Choroid plexus epithelial cell (primary cell): Measurements from ENCODE around the gene URB1.
A peak's percentile ranks its signal among the peaks of the same experiment; 100 is the strongest.

Experiments
- DNase-seq: peaks from one replicate; pipeline ENCODE4 v3.0.0-alpha.2; 2010; ENCODE audit warnings: low read depth
- H3K4me3 ChIP-seq: 2 replicates; pipeline ENCODE4 v1.5.1; 2011; ENCODE audit warnings: low read depth, mild to moderate bottlenecking, control low read depth, low read length, moderate library complexity
- TF ChIP-seq, protein P1 (sequence below): conservative IDR thresholded peaks from 2 replicates; pipeline ENCODE4 v1.5.1; 2011; ENCODE audit warnings: low read depth, mild to moderate bottlenecking, control low read depth, inconsistent platforms, low read length, moderate library complexity

The URB1 gene

DNA sequence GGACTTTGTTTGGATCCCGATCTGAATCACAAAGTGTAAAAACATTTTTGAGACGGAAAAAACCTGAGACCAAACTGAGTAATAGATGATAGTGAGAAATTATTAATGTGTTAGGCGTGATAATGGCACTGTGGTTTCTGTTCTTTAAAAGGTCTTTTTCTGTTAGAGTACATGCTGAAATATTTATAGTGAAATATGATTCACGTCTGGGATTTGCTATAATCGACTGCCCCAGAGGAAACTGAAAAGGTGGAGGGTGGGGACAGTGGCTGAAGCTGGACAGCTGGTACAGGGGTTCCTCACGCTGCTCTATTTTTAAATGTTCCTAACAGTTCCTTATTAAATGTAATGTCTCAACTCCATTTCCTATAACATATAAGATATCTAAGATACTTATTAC, 11.2 kb downstream of the URB1 start:
- no peak for DNase-seq
- H3K4me3 ChIP-seq = no peak overlapping the region
- TF ChIP-seq, protein P1, sequence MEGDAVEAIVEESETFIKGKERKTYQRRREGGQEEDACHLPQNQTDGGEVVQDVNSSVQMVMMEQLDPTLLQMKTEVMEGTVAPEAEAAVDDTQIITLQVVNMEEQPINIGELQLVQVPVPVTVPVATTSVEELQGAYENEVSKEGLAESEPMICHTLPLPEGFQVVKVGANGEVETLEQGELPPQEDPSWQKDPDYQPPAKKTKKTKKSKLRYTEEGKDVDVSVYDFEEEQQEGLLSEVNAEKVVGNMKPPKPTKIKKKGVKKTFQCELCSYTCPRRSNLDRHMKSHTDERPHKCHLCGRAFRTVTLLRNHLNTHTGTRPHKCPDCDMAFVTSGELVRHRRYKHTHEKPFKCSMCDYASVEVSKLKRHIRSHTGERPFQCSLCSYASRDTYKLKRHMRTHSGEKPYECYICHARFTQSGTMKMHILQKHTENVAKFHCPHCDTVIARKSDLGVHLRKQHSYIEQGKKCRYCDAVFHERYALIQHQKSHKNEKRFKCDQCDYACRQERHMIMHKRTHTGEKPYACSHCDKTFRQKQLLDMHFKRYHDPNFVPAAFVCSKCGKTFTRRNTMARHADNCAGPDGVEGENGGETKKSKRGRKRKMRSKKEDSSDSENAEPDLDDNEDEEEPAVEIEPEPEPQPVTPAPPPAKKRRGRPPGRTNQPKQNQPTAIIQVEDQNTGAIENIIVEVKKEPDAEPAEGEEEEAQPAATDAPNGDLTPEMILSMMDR = no peak

DNA sequence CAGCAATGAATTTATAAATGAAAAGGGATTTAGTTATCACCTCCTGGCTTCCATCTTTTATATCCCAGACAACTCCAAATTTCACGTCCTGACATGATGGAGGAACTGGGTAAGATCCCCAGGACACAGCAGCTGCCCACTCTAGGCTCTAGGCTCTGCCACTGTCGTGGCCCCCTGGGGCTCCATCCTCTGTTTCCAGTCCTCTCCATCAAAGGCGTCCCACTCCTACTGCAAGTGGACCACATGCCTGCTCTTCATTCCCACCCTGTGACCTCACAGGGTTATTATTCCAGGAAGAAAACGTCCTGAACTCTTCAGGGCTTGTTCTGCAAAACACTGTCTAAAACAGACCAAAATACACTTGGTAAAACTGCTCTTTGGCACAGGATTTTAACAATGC, 11.9 kb downstream of the URB1 start:
- TF ChIP-seq, protein P1 = no peak

DNA sequence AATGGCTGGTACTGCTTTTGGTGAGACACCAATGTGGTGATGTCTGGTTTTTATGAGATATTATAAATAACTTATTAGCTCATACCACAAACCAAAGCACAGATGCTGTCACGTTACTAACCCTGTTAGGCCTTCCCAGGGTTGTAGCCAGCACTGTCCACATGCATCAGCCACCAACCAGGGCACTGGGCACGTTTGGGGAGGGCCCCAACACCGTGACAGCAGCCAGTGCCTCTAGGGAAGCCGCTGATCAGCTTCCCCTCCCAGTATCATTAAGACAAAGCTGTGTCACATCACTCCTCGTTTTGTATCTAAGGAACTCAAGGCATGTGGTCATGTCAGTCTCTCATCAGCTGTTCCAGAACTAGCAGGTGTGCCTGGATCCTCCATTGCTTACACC, 13.9 kb downstream of the URB1 start:
- TF ChIP-seq, protein P1 = no peak
- H3K4me3 ChIP-seq = no peak overlapping the region
- DNase-seq = no peak

More for the DNA sequence above, 11.9 kb downstream of the URB1 start:
- no peak for DNase-seq
- H3K4me3 ChIP-seq = no peak overlapping the region

DNA sequence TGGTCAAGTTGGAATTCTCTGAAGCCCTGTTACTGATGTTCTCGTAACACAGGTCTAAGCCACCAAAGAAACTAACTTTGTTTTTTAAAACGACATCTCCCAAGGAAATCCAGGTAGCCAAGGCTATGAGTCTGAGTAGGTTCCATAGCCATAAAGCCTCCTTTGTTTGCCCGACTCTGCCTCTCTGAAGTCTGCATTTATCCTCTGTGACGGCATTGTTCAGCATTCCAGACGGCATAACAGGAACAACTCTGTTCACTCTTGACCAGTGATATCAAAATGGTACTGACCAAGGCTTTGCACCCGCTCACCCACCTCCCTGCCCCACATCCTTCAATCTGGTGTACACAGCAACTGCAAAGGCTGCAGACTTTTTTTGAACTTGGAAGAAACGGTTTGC, 14.8 kb downstream of the URB1 start:
- TF ChIP-seq, protein P1 = no peak
- no peak overlapping the region for H3K4me3 ChIP-seq
- DNase-seq = no peak

DNA sequence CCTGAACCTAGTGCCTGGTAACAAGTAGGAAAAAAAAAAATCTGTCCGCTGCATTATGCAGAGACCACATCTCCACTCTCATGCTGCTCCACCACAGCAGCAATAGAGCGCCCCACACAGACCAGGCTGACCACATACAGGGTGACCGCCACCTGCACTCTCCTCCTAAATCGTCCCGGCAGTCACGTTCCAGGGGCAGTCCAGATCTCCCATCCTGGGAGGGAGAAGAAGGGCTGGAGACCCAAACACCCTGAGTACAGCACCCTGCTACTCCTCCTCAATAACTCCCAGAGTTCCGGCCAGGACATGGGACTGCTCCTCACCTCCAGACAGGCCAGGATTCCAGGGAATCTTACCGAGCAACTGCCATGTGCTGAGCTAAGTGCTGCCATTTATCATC, 15.3 kb downstream of the URB1 start:
- DNase-seq = no peak
- TF ChIP-seq, protein P1 = no peak
- H3K4me3 ChIP-seq = no peak overlapping the region

DNA sequence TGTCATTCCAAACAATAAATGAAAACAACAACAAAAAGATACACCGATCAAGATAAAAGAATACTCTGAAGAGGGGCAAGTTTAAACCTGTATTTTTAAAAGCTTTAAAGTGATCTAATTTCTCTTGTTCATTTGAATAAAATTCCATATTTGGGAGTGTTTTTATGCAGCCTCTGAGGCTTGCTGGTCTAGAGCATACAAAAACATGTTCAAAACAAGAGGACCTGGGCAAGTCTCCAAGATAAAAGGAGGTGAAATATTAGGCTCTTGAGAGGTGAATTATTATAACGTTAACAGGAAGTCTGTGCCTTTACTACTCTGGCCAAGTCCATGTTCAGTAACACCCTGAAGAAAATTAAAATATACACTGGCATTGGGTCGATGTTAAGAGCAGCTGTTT, 20.1 kb downstream of the URB1 start:
- H3K4me3 ChIP-seq = no peak overlapping the region
- TF ChIP-seq, protein P1 = no peak
- DNase-seq = peak; percentile 89

DNA sequence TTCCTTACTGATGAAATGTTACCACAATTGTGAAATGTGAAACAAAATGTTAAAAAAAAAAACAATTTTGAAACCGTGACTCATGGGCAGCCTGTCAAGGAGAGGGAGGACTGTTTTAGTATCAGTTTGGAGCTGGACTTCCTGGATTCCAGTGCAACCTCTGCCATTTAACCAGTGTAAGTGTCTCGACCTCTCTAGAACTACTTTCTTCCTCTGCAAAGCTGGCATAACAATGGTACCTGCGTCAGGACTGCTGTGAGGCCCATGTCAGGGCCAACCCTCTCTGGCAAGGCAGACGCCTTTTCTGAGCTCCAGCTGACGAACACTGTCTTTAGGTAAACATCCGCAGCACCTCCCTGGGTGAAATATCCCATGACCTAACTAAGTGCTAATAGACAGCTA, 20.9 kb downstream of the URB1 start:
- peak; percentile 93 for DNase-seq
- TF ChIP-seq, protein P1 = no peak
- H3K4me3 ChIP-seq = peak overlapping the region; percentile 2
